GM12878 (cell line): Measurements from ENCODE around the gene COL3A1. TPM values are rescaled to one million over a fixed set of nuclear protein-coding genes. Genes with fewer than 3 reads are reported as not detected.

Experiments used
- ATAC-seq: fragments of 200-7000 bp; cut with Tn5 transposase; 3 replicates; pipeline ENCODE4 v1.9.1; 2020; ENCODE audit warnings: mild to moderate bottlenecking, moderate library complexity
- BruUV-seq: library from RNA; stranded (reverse); fragments of 400-500 nt; replicated peaks from 2 replicates; lab custom pipeline; 2021; lab: Mats Ljungman, UMichigan
- CTCF ChIA-PET: fragments of 300-600 bp; sonication (Branson Sonifier 250); formaldehyde crosslinking; extraction: SDS; loops from one replicate; lab custom pipeline; 2021; ENCODE audit warnings: inconsistent platforms; lab: Yijun Ruan, JAX
- POLR2A ChIA-PET: fragments of 350-600 bp; formaldehyde crosslinking; extraction: SDS; loops from one replicate; lab custom pipeline; 2021; ENCODE audit warnings: inconsistent platforms; lab: Charles Lee
- RAD21 ChIA-PET: fragments of 300-600 bp; sonication (Branson Sonifier 250); formaldehyde crosslinking; loops from one replicate; lab custom pipeline; 2023; ENCODE audit warnings: antibody characterized with exemption; ENCODE audit not compliant: unreplicated experiment; lab: Charles Lee
- SMC1A ChIA-PET: fragments of 300-600 bp; sonication (Branson Sonifier 250); formaldehyde crosslinking; loops from one replicate; lab custom pipeline; 2023; ENCODE audit not compliant: unreplicated experiment, uncharacterized antibody; lab: Charles Lee
- DNase-seq: peaks from one replicate; pipeline ENCODE4 v3.0.0-alpha.2; 2011; ENCODE audit warnings: low read depth, low spot score
- FAIRE-seq: peaks from 3 replicates; lab custom pipeline; 2011; peaks lifted over from hg19 to GRCh38; lab: Jason Lieb, UNC
- H2AFZ ChIP-seq: 2 replicates; pipeline ENCODE4 v1.6.0; 2011; ENCODE audit warnings: low read depth, low read length, control low read depth; ENCODE audit not compliant: control insufficient read depth
- H3K27ac ChIP-seq: 2 replicates; pipeline ENCODE4 v1.5.1; 2011; ENCODE audit warnings: control low read depth; ENCODE audit not compliant: control insufficient read depth, insufficient read depth
- H3K27me3 ChIP-seq, 2 experiments: replicated peaks in 1 of 2; 2 replicates each; pipeline versions ENCODE4 v1.6.0 to v1.6.1; 2011; ENCODE audit warnings: low read length in 1 of 2; ENCODE audit not compliant: control insufficient read depth in 2 of 2, insufficient read depth in 2 of 2
- H3K36me3 ChIP-seq, 2 experiments: 2 replicates each; pipeline ENCODE4 v1.5.1; 2011; ENCODE audit warnings: low read length in 1 of 2; ENCODE audit not compliant: control insufficient read depth in 2 of 2, insufficient read depth in 2 of 2
- H3K4me1 ChIP-seq: 2 replicates; pipeline ENCODE4 v1.6.1; 2011; ENCODE audit warnings: mild to moderate bottlenecking, low read length, moderate library complexity, mixed read lengths; ENCODE audit not compliant: control insufficient read depth, insufficient read depth
- H3K4me2 ChIP-seq: 2 replicates; pipeline ENCODE4 v1.6.0; 2011; ENCODE audit warnings: control low read depth; ENCODE audit not compliant: control insufficient read depth, insufficient read depth
- H3K4me3 ChIP-seq: fragments of 200-600 bp; sonication (generic); 2 replicates; pipeline ENCODE4 v1.5.1; 2016
- H3K79me2 ChIP-seq: 2 replicates; pipeline ENCODE4 v1.6.0; 2011; ENCODE audit warnings: low read length; ENCODE audit not compliant: control insufficient read depth, insufficient read depth
- H3K9ac ChIP-seq: 2 replicates; pipeline ENCODE4 v1.8.0; 2011; ENCODE audit warnings: low read length, control low read depth, mixed read lengths; ENCODE audit not compliant: control insufficient read depth, insufficient read depth
- H3K9me3 ChIP-seq: replicated peaks from 3 replicates; pipeline ENCODE4 v1.5.1; 2011; ENCODE audit warnings: mild to moderate bottlenecking, low read length; ENCODE audit not compliant: control insufficient read depth, insufficient read depth
- H4K20me1 ChIP-seq: 2 replicates; pipeline ENCODE4 v1.6.0; 2011; ENCODE audit not compliant: control insufficient read depth, insufficient read depth
- BCL3 ChIP-seq: IDR thresholded peaks from 2 replicates; pipeline ENCODE4 v1.6.1; 2011; ENCODE audit warnings: borderline replicate concordance, low read depth, mild to moderate bottlenecking, moderate library complexity, low read length; ENCODE audit not compliant: insufficient read depth, poor library complexity, severe bottlenecking
- BRCA1 ChIP-seq: IDR thresholded peaks from 2 replicates; pipeline ENCODE4 v1.6.1; 2011; ENCODE audit warnings: low read depth, low read length, improper control_type of control experiment
- CBFB ChIP-seq: IDR thresholded peaks from 2 replicates; pipeline ENCODE4 v1.6.1; 2016; ENCODE audit warnings: antibody characterized with exemption, low read depth
- GABPA ChIP-seq: IDR thresholded peaks from 2 replicates; pipeline ENCODE4 v1.6.1; 2014; ENCODE audit warnings: antibody characterized with exemption, low read depth, mild to moderate bottlenecking, inconsistent platforms
- HDAC6 ChIP-seq: fragments of 200-600 bp; sonication (generic); IDR thresholded peaks from one replicate; pipeline ENCODE4 v1.8.0; 2017; ENCODE audit warnings: antibody characterized with exemption; ENCODE audit not compliant: unreplicated experiment
- KAT2A ChIP-seq: conservative IDR thresholded peaks from 2 replicates; pipeline ENCODE4 v1.6.1; 2011; ENCODE audit warnings: low read depth, low read length; ENCODE audit not compliant: control insufficient read depth
- MLLT1 ChIP-seq: fragments of 450-650 bp; IDR thresholded peaks from 2 replicates; pipeline ENCODE4 v1.6.1; 2016; ENCODE audit warnings: mild to moderate bottlenecking
- MTA3 ChIP-seq: IDR thresholded peaks from 2 replicates; pipeline ENCODE4 v1.6.1; 2012; ENCODE audit warnings: low read length, inconsistent platforms, borderline replicate concordance
- PAX5 ChIP-seq: IDR thresholded peaks from 2 replicates; pipeline ENCODE4 v1.6.1; 2011; ENCODE audit warnings: low read depth, low read length, borderline replicate concordance
- RAD21 ChIP-seq: IDR thresholded peaks from 2 replicates; pipeline ENCODE4 v1.6.1; 2011; ENCODE audit warnings: mild to moderate bottlenecking, low read depth, low read length, moderate library complexity; ENCODE audit not compliant: insufficient read depth
- SIN3A ChIP-seq: IDR thresholded peaks from 2 replicates; pipeline ENCODE4 v1.6.1; 2012; ENCODE audit warnings: low read depth, low read length, improper control_type of control experiment
- SMAD5 ChIP-seq: IDR thresholded peaks from 2 replicates; pipeline ENCODE4 v1.6.1; 2016; ENCODE audit warnings: antibody characterized with exemption, low read depth
- SPI1 ChIP-seq: IDR thresholded peaks from 2 replicates; pipeline ENCODE4 v1.6.1; 2011; ENCODE audit warnings: low read depth, mild to moderate bottlenecking, low read length, moderate library complexity, borderline replicate concordance; ENCODE audit not compliant: insufficient read depth
- SREBF1 ChIP-seq: IDR thresholded peaks from 2 replicates; pipeline ENCODE4 v1.6.1; 2012; ENCODE audit warnings: mild to moderate bottlenecking, low read length
- SUPT20H ChIP-seq: IDR thresholded peaks from 2 replicates; pipeline ENCODE4 v1.6.1; 2011; ENCODE audit warnings: low read depth, mild to moderate bottlenecking, low read length, moderate library complexity, borderline replicate concordance; ENCODE audit not compliant: control insufficient read depth
- ZSCAN29 ChIP-seq: fragments of 450-650 bp; IDR thresholded peaks from 2 replicates; pipeline ENCODE4 v1.6.1; 2017; ENCODE audit warnings: mild to moderate bottlenecking, moderate library complexity
- WGBS: methylation state at CpG from one replicate; pipeline ENCODE4 v1.1.6; 2016; ENCODE audit warnings: low lambda C conversion rate; ENCODE audit not compliant: insufficient replicate concordance, insufficient coverage; ENCODE audit errors: missing lambda C conversion rate; 5-methylcytosine and 5-hydroxymethylcytosine counted together
- in situ Hi-C: fragments of 300-500 bp; cut with MboI; formaldehyde crosslinking; loops from 9 replicates; pipeline ENCODE4 v1.14.3; 2018; ENCODE audit warnings: mixed read lengths
- intact Hi-C: fragments of 100-400 bp; cut with micrococcal nuclease; formaldehyde crosslinking; loops from one replicate; pipeline ENCODE4 v1.14.2; 2022; ENCODE audit not compliant: unreplicated experiment
- polyA plus RNA-seq, 11 experiments: library from polyadenylated mRNA; depleted of rRNA in 4 of 11; unstranded in 6 of 11; stranded (reverse) in 5 of 11; fragments of >200 nt; fragmentation: Nextera tagmentation in 4 of 11; fragmentation: Illumina TruSeq in 1 of 11; extraction: Ambion mirVana in 4 of 11; extraction: Trizol in 1 of 11; gene quantifications; 1 replicate in 1 of 11; 2 replicates in 10 of 11; pipeline versions ENCODE4 v1.2.1 to v1.2.3, GENCODE V29; 2011 to 2016; ENCODE audit warnings: inconsistent platforms in 2 of 11, missing spikeins in 2 of 11, low read depth in 1 of 11
- total RNA-seq, 4 experiments: library from RNA; depleted of rRNA in 3 of 4; stranded (reverse); fragments of >200 nt in 3 of 4; fragmentation: Illumina TruSeq in 1 of 4; extraction: Trizol in 1 of 4; gene quantifications; 2 replicates each; pipeline versions ENCODE4 v1.2.1 to v1.2.3, GENCODE V29; 2013 to 2021

COL3A1 gene
- total and polyA plus RNA-seq, 10 of the 15 experiments (the other 5 are each of a cell fraction or from before 2014, with no cell fraction given) = 0.04 to 0.67 (median 0.10) TPM; not detected in 2

GRCh38 chr2:188931361-188931760, 42.8 kb upstream of the COL3A1 start (continued):
- TF ChIP-seq KAT2A (no peak), MTA3 (no peak), BRCA1 (no peak), SPI1 (no peak), ZSCAN29 (no peak)

GRCh38 chr2:188937228-188938220, 36.6 kb upstream of the COL3A1 start:
- ChIA-PET SMC1A (no interaction called here), CTCF (interaction anchor here (0.7 kb wide), 1 partner anchor 41 kb away, joined by 3 read pairs; no protein-coding TSS in a partner anchor), POLR2A (interaction anchor here (0.5 kb wide), 1 partner anchor 13 kb away, joined by 3 read pairs; no protein-coding TSS in a partner anchor), RAD21 (no interaction called here)
- Histone ChIP-seq H2AFZ (no peak overlapping the region), H3K27ac (no peak overlapping the region), H3K27me3 (no peaks in the 10 kb centered on the region), H3K36me3 (no peaks in the 10 kb centered on the region), H3K79me2 (no peaks in the 10 kb centered on the region), H3K9ac (no peak overlapping the region), H4K20me1 (no peaks in the 10 kb centered on the region), H3K4me3 (no peak overlapping the region), H3K4me2 (no peak overlapping the region), H3K4me1 (no peaks in the 10 kb centered on the region), H3K9me3 (no peaks in the 10 kb centered on the region)
- ATAC-seq = no peak
- DNase-seq = no peak
- intact Hi-C loops (no loop called here), in situ Hi-C loops (no loop called here)
- FAIRE-seq = no peak
- whole genome bisulfite sequencing = 0% methylated on average over 1 of the region's 1 CpG
- BruUV-seq = no TSS peak
- TF ChIP-seq HDAC6 = no peak
- TF ChIP-seq BCL3 = no peak
- no peak for TF ChIP-seq CBFB
- no peak for TF ChIP-seq MLLT1
- TF ChIP-seq RAD21 = no peak
- no peak for TF ChIP-seq SMAD5
- TF ChIP-seq GABPA = no peak
- no peak for TF ChIP-seq SIN3A
- TF ChIP-seq SUPT20H = no peak
- no peak for TF ChIP-seq SREBF1
- no peak for TF ChIP-seq PAX5
